Tibial nerve (tissue), 4 donors: ENCODE measurements around the gene OR51E1.

ENCODE experiments used
- EP300 ChIP-seq, 2 donors: sonication (generic); formaldehyde crosslinking; IDR thresholded peaks; one replicate each; pipeline ENCODE4 v1.6.1; 2017; ENCODE audit warnings: antibody characterized with exemption in 2 of 2, mild to moderate bottlenecking in 1 of 2
- TF ChIP-seq, protein P1 (sequence below), 5 experiments: fragments of 200-600 bp in 3 of 5; fragments of 450-650 bp in 2 of 5; sonication (generic) in 3 of 5; IDR thresholded peaks; one replicate each; pipeline ENCODE4 v1.5.1; 2016 to 2019; ENCODE audit warnings: antibody characterized with exemption in 5 of 5, mild to moderate bottlenecking in 3 of 5, moderate library complexity in 2 of 5

DNA sequence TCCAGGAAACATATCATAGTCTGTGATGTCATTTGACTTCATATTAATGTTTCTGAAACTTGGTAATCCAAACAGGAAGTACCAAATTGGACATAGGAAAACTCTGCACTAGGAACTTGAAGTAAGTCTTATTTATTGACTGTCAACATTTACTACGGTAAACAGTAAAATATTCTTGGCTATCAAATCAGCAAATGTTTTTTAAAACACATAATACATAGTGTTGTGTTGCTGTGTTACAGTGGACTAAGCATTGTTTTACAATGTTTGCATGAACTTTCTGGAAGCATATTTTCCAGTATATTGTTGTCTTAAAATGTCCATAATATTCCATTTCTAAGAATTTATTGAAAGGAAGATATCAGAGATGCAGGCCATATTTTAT is 56.6 kb downstream of the OR51E1 start:
- TF ChIP-seq, protein P1, sequence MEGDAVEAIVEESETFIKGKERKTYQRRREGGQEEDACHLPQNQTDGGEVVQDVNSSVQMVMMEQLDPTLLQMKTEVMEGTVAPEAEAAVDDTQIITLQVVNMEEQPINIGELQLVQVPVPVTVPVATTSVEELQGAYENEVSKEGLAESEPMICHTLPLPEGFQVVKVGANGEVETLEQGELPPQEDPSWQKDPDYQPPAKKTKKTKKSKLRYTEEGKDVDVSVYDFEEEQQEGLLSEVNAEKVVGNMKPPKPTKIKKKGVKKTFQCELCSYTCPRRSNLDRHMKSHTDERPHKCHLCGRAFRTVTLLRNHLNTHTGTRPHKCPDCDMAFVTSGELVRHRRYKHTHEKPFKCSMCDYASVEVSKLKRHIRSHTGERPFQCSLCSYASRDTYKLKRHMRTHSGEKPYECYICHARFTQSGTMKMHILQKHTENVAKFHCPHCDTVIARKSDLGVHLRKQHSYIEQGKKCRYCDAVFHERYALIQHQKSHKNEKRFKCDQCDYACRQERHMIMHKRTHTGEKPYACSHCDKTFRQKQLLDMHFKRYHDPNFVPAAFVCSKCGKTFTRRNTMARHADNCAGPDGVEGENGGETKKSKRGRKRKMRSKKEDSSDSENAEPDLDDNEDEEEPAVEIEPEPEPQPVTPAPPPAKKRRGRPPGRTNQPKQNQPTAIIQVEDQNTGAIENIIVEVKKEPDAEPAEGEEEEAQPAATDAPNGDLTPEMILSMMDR (IDR thresholded peaks at IDR 0.05), result no peak
- no peak for TF ChIP-seq EP300 (IDR thresholded peaks at IDR 0.05)
